GM12878 (cell line): ENCODE measurements around the gene KIRREL3.

Experiments
- EP300 ChIP-seq, 2 experiments: fragments of 150-350 bp in 1 of 2; IDR thresholded peaks; 2 replicates each; pipeline ENCODE4 v1.6.1; 2011 to 2012; ENCODE audit warnings: low read depth in 2 of 2, low read length in 2 of 2, borderline replicate concordance in 1 of 2, improper control_type of control experiment in 1 of 2, inconsistent platforms in 1 of 2; ENCODE audit not compliant: control insufficient read depth in 1 of 2
- FOXM1 ChIP-seq: IDR thresholded peaks from 2 replicates; pipeline ENCODE4 v1.6.1; 2012; ENCODE audit warnings: low read depth, mild to moderate bottlenecking, inconsistent platforms, low read length, moderate library complexity

DNA sequence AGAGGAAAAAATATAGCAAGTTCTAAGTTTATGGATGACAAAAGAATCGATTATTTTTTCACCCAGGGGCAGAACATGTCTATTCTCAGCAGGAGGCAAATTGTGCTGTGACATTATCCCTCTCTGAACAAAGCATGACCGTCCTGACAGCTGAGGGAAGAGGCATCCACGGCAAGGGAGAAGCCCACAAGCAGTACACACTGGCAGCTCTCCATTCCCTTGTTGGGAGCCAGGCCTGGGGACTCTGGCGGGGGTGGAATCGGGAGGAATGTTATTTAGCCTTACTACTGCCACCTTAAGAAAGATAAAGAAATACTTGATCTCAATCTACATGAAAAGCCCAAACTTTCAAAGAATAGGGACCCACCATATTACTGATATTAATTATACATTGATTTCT is 3.4 kb downstream of the KIRREL3 start:
- TF ChIP-seq EP300 (IDR thresholded peaks at IDR 0.05; ENCODE audit: borderline replicate concordance in 1 of 2, control insufficient read depth in 1 of 2, low read depth in 2 of 2, low read length in 2 of 2) (no peak), FOXM1 (no peak)
